Kidney glomerular epithelial cell (primary cell): ENCODE data around the gene ATP9B.

ENCODE experiments used
- DNase-seq: peaks from one replicate; lab custom pipeline; 2025; lab: John Stamatoyannopoulos, UW

The ATP9B gene

DNA sequence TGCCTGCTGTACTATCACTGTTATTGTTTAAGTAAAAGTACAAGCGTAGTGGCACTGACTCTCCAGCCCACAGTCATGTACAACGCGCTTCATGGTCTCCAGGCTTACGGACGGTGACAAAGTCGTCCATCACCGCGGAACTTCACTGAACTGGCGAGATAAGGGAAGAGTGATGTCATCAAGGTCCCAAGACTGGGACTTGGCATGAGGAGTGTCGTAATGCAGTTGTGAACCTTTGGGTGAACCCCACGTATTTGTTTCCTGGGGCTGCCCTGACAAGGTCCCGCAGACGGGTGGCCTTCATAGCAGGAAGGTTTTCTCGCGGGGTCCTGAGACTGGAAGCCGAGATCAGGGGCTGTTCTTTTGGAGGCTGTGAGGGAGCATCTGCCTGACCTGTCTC is 343.8 kb downstream of the ATP9B start:
- DNase-seq: no peak

DNA sequence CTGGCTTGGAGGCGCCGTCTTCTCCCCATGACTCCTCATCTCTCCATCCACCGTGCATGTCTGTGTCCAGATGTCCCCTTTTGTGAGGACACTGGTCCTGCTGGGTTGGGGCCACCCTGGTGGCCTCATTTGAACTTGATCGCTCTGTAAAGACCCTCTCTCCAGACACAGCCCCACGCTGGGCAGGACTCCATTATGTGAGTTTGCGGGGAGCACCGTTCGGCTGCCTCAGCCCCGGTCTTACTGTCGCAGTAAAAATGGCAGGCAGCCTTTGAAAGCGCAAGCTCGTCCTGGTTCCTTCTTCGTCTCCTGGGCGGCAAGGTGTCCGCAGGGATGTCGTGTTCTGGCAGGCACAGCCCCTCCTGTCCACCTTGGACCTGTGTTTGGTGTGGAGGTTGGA is 344.2 kb downstream of the ATP9B start:
- DNase-seq: no peak

DNA sequence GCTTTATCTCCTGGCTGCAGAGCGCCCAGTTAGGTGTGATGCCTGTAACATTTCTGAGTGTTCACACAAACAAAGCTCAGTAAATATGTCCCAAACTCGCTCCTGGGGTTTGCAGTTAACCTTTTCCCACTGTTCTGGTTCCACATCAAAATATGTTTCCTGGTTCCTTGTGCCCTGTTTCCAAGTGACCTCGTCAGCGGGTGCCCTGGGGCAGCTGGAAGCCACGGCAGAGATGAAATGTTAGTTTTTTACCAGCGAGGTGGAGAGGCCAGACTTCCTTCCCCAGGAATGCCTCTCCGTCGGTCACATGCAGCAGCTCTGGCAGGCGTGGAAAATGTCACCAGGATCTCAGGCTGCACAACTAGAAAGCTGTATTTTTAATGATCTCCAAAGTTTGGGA is 344.7 kb downstream of the ATP9B start:
- DNase-seq: no peak

DNA sequence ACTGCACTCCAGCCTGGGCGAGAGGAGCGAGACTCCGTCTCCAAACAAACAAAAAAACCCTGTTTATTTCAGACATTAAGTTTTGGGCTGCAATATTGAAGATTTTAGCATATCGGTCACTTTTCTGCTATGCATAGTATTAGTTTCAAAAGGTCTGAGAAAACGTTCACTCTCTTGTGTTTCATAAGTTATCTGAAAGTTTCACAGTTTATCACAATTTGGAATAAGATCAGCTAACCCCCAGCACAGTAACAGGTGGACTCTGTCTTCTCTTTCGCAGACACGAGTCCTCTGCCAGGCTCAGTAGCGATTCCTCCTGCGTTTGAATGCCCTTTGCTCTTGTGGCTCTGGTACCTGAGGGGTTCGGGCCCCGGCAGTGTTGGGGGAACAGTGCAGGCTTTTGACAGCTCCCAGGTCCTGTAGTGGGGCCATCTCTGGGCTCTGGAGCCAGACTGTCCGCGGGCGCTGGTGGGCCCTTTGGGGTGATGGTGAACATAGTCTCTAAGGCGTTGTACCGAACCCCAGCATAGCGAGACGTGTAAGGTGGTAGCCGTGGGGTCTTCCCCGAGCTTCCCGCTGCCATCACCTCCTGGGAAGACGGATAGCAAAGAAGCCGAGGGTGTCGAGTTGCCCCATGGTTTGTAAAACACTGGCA is 347.0 kb downstream of the ATP9B start:
- no peak for DNase-seq

DNA sequence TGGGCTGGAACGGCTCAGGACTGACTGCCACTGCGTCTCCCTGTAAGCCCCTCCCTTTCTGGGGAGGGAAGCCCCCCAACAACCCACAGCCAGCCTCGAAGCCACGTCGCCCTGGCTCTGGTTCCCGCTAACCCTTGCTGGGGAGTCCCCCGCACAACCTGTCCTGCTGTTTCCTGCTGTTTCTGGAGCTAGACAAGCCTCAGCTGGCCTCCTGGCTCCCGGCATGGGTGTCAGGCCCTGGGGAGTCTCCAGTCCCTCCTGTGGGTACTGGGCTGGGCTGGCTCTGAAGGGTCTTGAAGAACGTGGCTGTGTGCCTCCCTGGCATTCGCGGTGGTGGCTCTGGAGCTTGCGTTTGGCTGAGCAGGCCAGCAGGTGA is 347.5 kb downstream of the ATP9B start:
- no peak for DNase-seq

DNA sequence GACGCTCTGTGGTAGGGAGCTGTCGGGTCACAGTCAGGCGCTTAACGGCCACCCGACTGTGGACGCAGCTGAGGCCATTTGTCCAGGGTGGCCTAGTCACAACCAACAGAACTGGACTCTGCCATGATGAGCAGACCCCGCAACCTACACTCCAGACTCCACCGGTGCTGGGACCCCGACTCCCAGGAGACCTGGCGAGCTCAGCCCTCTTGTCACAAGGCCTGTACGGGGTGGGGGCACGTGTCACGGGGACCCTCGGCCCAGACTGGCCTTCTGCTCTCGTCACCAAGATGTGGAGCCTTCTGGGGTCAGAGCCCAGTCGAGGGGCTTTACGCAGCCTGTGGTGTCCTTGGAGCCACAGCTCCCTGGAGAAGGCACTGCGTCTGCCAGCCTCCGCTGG is 349.0 kb downstream of the ATP9B start:
- no peak for DNase-seq

DNA sequence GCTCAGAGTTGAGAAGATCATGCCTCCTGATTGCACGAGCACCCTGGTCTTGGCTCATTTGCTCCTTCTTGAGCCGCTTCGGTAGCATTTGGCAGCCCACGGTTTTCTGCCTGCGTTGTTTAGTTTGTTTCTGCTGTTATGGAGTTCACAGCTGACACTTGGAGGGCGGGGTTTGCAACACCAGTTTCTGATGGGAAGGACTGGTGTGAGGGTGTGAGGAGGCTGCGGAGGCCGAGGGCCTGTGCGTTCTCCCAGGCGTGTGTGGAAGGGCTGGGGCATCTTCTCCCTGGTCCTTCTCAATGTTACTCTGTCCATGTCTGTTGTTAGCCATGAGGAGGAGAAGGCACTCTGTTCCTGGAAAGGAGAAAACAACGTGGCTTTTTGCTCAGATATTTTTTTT is 349.4 kb downstream of the ATP9B start:
- DNase-seq: no peak

DNA sequence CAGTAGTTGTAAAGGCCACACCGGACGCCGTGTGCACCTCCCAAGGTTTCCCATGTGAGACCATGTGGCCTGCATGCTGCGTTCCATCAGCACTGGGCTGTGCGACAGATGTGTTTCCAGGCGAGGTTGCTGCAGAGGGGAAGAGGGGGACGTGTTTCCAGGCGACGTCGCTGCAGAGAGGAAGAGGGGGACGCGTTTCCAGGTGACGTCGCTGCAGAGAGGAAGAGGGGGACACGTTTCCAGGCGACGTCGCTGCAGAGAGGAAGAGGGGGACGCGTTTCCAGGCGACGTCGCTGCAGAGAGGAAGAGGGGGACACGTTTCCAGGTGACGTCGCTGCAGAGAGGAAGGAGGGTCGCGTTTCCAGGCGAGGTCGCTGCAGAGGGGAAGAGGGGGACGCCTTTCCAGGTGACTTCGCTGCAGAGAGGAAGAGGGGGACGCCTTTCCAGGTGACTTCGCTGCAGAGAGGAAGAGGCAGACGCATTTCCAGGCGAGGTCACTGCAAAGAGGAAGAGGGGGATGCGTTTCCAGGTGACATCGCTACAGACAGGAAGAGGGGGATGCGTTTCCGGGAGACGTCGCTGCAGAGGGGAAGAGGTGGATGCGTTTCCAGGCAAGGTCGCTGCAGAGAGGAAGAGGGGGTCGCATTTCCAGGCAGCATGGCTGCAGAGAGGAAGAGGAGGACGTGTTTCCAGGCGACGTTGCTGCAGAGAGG is 351.0 kb downstream of the ATP9B start:
- DNase-seq: no peak

DNA sequence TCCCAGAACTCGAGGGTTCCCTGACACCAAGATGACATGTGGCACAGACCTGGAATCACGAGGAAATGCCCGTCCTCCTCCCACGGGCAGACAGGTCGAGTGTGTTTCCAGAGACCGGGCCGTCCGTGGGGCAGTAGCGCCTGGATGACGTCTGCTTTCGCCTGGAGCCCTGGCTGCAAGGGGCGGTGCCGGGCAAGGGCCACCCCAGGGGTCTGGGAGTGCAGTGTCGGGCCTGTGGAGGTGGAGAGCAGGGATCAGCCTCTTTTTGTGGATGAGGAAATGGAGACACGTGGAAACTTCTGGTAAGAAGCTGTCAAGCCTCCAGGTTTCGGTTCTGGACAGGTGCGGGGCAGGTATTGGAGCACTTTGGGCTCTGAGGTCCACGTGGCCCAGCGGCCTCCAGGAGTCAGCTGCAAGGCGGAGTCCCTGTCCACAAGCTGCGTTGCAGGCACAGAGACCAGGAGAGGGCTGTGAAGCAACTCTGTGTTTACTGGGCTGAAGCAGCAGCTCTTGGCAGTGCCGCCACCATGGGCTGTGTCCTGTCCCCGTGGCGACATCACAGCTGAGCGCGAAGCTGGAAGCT is 352.2 kb downstream of the ATP9B start:
- no peak for DNase-seq

DNA sequence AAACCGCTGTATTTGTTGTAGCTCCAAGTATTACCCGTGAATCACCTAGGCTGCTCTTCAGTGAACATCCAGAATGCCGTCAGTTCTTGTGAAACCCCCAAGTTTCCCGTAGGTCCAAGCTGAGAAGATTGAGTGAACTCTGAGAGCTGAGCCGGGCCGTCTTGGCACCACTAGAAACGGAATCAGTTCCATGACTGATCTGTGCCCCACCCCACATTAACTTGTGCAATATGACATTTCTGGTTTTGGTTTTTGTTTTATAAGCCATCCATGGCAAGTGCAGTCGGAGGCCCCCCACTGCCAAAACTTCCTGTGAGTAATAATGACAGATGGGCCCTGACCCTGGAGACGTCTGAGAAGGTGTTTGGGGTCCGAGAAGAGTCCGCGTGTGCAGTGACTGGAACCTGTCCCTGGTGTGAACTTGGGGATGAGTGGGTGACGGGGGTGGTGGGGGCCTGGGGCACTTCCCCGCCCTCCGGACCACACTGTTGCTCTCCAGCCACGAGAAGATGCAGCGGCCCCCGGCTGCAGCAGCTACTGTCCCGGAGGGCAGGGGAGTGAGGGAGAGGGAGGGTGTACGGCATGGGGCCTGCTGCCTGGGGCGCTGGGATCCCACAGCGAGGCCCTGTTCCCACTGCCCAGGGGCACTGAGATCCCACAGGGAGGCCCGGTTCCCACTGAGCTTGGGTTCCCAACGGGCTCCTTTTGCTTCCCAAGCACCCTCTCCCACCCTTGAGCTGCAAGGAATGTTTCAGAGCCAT is 353.0 kb downstream of the ATP9B start:
- no peak for DNase-seq

DNA sequence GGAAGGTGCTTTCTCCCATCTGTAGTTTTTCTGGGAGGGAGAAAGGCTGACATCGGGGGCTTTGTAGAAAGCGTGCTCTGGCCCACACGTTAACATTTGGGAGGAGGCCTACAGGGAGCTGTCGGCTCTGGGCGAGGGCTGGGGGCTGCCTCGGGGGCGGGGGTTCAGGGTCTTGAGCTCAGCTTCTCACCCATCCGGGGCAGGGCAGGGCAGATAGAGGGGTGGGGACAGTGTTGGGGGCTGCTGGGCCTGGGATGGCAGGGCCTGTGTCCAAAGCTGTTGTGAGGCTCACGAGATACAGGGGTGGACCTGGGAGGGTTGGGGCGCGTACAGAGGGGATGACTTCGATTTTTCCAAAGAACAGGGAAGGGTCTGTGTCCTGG is 353.6 kb downstream of the ATP9B start:
- no peak for DNase-seq

DNA sequence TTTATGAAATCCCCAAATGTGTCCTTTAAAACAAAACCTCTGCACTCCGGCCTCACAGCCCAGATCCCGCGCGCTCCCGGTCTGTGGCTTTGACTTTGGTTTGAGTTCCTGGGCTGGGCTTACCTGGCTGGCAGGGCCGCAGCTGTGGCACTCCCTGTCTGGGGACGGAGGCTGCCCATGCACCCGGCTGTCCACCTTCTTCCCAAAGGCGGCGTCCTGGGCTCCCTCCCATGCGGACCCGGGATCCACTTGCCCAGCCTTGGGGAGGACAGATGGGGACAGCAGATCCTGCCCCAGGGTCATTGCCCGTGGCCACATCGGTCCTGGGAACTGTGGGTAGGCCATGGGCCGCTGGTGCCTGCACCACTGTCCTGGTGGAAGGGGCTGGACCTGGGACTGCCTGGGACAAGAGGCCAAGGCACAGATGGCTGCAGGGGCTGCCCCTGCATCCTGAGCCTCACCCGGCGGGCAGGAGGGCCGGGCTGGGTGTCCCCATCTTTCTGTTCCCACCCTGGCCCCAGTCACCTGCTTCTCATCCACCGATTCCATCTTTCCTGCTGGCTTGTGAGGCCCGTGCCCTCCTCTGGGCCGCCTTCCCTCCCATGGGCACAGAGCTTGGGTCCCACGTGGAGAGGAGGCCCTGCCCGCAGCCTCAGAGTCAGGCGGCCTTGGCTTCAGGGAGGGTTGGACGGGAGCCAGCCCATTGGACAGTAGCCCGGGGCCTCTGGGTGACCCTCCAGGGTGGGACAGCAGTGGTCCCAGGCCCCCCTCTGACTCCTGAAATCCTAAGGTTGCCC is 354.2 kb downstream of the ATP9B start:
- DNase-seq: no peak

DNA sequence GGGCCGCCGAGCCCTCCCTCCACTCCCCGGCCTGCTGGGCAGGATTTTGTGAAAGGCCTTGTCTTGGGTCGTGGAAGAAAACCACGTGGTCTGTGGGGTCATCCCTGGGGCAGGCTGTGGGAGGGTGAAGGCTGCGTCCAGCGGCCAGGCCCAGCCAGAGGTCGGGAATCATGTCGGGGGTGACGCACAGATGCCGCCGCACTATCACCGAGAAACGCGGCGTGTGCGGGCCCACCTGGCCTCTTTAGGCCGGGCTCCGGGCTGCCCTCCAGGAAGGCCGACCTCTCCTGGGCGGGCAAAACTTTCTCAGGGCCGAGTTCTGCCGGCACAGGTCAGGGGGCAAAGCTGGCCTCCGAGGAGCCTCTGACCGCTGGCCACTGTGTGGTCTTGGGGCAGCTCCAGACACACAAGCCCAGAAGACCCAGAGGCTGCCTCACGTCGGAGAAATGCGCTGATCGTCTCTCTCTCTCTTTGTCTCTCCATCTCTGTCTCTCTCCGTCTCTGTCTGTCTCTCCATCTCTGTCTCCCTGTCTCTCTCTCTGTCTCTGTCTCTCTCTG is 354.9 kb downstream of the ATP9B start:
- DNase-seq: no peak

DNA sequence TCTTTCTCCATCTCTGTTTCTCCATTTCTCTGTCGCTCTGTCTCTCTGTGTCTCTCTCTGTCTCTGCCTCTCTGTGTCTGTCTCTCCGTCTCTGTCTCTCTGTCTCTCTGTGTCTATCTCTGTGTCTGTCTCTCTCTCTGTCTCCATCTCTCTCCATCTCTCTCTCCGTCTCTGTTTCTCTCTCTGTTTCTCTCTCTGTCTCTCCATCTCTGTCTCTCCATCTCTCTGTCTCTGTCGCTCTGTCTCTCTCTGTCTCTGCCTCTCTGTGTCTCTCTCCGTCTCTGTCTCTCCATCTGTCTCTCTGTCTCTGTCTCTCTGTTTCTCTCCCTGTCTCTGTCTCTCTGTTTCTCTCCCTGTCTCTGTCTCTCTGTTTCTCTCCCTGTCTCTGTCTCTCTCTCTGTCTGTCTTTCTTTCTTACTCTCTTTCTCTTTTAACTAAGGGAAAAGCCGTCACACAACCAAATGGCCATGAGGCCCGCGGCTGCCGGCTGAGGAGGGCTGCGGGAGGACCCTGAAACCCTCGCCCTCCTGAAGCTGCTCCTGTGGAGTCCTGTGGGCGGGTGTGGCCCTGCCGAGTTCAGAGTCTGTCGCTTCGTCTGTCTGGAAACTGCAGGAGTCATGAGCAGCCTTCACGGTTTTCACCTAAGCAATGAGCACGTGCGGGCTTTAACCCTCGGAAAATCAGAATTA is 355.8 kb downstream of the ATP9B start:
- no peak for DNase-seq

DNA sequence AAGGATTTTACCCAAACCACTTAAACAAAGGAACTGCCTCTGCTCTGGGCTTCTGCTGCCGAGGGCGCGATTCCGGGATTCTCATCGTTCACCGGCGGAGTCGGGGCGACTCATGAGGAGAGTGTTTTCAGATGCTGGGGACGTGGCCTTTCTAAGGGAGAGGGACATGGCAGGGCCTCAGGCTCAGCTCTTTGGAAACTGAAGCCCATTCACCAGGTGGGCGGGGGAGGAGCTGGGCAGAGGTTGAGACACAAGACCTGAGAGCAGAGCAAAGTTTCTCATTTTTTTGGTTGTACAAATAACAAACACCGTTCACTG is 356.3 kb downstream of the ATP9B start:
- DNase-seq: no peak

DNA sequence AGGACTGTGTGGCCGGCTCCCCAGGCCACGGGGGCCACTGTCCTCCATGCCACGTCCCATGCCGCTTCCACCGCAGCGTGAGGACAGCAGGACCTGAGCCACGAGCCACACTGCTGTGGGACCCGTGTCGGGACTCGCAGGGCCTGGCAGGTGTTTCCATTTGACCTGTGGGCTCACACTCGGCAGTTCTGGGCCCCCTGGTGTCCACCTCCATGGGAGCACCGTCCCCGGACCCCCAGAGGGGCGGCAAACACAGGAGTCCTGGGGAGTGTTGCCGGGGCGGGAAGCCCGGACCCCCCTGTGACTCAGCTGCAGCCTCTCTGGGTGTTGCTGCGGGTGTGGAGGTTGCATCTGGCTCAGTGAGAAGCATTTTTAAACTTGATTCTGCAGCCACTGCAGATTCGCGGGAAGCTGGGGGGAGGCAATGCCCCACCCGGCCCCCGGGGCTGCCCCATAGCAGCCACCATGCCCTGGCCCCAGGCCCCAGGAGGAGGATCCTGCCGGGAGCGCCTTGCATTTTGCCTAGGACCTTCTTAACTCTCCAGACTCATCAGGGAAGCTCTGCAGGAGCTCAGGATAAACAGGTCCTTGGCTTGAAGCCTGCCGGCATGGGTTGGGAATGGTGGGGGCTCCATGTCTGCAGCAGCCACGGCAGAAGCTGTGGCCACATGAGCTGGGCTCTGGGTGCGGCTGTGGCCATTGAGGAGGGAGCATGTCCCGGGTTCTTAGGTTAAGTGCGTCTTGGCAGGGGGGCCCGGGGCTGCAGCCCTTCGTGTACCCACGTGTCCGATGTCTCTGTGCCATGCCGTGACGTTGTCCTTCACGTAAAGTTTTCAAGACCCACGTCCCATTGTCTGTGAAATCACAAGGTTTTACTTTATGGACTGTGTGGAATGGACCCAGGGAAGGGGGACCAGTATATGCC is 357.4 kb downstream of the ATP9B start:
- DNase-seq: no peak

DNA sequence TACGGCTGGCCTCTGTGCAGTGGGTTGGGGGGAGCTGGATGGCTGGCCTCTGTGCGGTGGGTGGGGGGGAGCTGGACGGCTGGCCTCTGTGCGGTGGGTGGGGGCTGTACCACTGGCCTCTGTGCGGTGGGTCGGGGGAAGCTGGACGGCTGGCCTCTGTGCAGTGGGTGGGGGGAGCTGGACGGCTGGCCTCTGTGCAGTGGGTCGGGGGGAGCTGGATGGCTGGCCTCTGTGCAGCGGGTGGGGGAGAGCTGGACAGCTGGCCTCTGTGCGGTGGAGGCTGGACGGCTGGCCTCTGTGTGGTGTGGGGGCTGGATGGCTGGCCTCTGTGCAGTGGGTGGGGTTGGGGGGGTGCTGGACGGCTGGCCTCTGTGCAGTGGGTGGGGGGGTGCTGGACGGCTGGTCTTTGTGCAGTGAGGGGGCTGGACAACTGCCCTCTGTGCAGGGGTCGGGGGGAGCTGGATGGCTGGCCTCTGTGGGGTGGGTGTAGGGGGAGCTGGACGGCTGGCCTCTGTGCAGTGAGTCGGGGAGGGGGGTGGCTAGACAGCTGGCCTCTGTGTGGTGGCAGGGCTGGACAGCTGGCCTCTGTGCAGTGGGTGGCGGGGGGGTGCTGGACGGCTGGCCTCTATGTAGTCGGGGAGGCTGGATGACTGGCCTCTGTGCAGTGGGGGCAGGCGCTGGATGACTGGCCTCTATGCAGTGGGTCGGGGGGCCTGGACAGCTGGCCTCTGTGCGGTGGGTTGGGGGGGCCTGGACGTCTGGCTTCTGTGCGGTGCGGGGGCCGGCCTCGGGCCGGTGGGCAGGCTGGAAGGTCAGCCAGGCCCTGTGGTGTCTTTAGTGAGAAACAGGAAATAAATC is 358.4 kb downstream of the ATP9B start:
- no peak for DNase-seq
